GM21576 (cell line): ENCODE measurements around the gene MAF.

Source experiments
- ATAC-seq: cut with Tn5 transposase; IDR thresholded peaks from one replicate; pipeline ENCODE4 v1.9.1; 2021; ENCODE audit warnings: mild to moderate bottlenecking, moderate library complexity; ENCODE audit not compliant: unreplicated experiment

Gene MAF

GRCh38 chr16:79593074-79593531, 7.4 kb downstream of the MAF start:
- ATAC-seq = no peak

GRCh38 chr16:79592186-79592585, 8.4 kb downstream of the MAF start:
- no peak for ATAC-seq

GRCh38 chr16:79589601-79590102, 10.9 kb downstream of the MAF start:
- no peak for ATAC-seq

- ATAC-seq = no peak
Observed at GRCh38 chr16:79587897-79588296, 12.6 kb downstream of the MAF start.

GRCh38 chr16:79587296-79587695, 13.2 kb downstream of the MAF start:
- no peak for ATAC-seq

- ATAC-seq = no peak
Observed at GRCh38 chr16:79582789-79583188, 17.7 kb downstream of the MAF start.

- no peak for ATAC-seq
Observed at GRCh38 chr16:79580453-79581191, 19.9 kb downstream of the MAF start.

- no peak for ATAC-seq
Observed at GRCh38 chr16:79576602-79577001, 23.9 kb downstream of the MAF start.

GRCh38 chr16:79573884-79574283, 26.7 kb downstream of the MAF start:
- no peak for ATAC-seq

GRCh38 chr16:79573071-79573470, 27.5 kb downstream of the MAF start:
- no peak for ATAC-seq

GRCh38 chr16:79571903-79572535, 28.5 kb downstream of the MAF start:
- ATAC-seq = no peak

GRCh38 chr16:79571065-79571902, 29.3 kb downstream of the MAF start:
- ATAC-seq = no peak

GRCh38 chr16:79564671-79565107, 35.8 kb downstream of the MAF start:
- ATAC-seq = no peak

GRCh38 chr16:79563921-79564320, 36.6 kb downstream of the MAF start:
- ATAC-seq = no peak

- no peak for ATAC-seq
Observed at GRCh38 chr16:79562166-79562823, 38.2 kb downstream of the MAF start.

- ATAC-seq = no peak
Observed at GRCh38 chr16:79561729-79562128, 38.8 kb downstream of the MAF start.

GRCh38 chr16:79560923-79561322, 39.6 kb downstream of the MAF start:
- ATAC-seq = no peak

GRCh38 chr16:79560318-79560717, 40.2 kb downstream of the MAF start:
- ATAC-seq = no peak

- no peak for ATAC-seq
Observed at GRCh38 chr16:79559532-79559931, 41.0 kb downstream of the MAF start.

- no peak for ATAC-seq
Observed at GRCh38 chr16:79557421-79557820, 43.1 kb downstream of the MAF start.

- no peak for ATAC-seq
Observed at GRCh38 chr16:79554912-79555311, 45.6 kb downstream of the MAF start.
